PC-3 (cell line): ENCODE results near the gene IQGAP1.

Experiments used
- CTCF ChIP-seq: fragments of 300-600 bp; sonication (generic); conservative IDR thresholded peaks from 2 replicates; pipeline ENCODE4 v1.5.1; 2017; ENCODE audit warnings: antibody characterized with exemption, low read depth, mild to moderate bottlenecking, low read length
- EZH2 ChIP-seq: fragments of 300-600 bp; sonication (generic); IDR thresholded peaks from one replicate; pipeline ENCODE4 v1.6.1; 2017; ENCODE audit warnings: antibody characterized with exemption, mild to moderate bottlenecking, low read length; ENCODE audit not compliant: unreplicated experiment
- EZH2phosphoT487 ChIP-seq: fragments of 300-600 bp; sonication (generic); IDR thresholded peaks from 2 replicates; pipeline ENCODE4 v1.6.1; 2018; ENCODE audit warnings: mild to moderate bottlenecking, antibody characterized with exemption, low read length, borderline replicate concordance

GRCh38 chr15:90379263-90379662, 8.8 kb upstream of the IQGAP1 start:
- no peak for TF ChIP-seq CTCF
- TF ChIP-seq EZH2phosphoT487: no peak
- TF ChIP-seq EZH2: no peak
